DOHH2 (cell line): ENCODE results near the gene LOXL1.

Experiments used
- CTCF ChIP-seq: fragments of 200-600 bp; sonication (generic); IDR thresholded peaks from one replicate; pipeline ENCODE4 v1.5.1; 2014; ENCODE audit warnings: antibody characterized with exemption, mild to moderate bottlenecking, low read depth, low read length; ENCODE audit not compliant: poor library complexity, severe bottlenecking
- EZH2phosphoT487 ChIP-seq: fragments of 200-600 bp; sonication (generic); IDR thresholded peaks from 2 replicates; pipeline ENCODE4 v1.6.1; 2017; ENCODE audit warnings: borderline replicate concordance, mild to moderate bottlenecking, antibody characterized with exemption, low read length, moderate library complexity, mixed read lengths

GRCh38 chr15:73915082-73915481, 11.2 kb upstream of the LOXL1 start:
- TF ChIP-seq CTCF (no peak), EZH2phosphoT487 (no peak)
